A673 (cell line): ENCODE results near the gene SLC5A2. TPM values are rescaled to one million over a fixed set of nuclear protein-coding genes. Genes with fewer than 3 reads are reported as not detected.

Source experiments
- BruUV-seq: library from RNA; stranded (reverse); fragments of 400-500 nt; replicated peaks from 2 replicates; lab custom pipeline; 2021; lab: Mats Ljungman, UMichigan
- CTCF ChIA-PET: fragments of 300-600 bp; sonication (Branson Sonifier 250); formaldehyde crosslinking; loops from one replicate; lab custom pipeline; 2022; ENCODE audit warnings: antibody characterized with exemption; lab: Charles Lee
- POLR2A ChIA-PET: fragments of 300-600 bp; sonication (Branson Sonifier 250); formaldehyde crosslinking; loops from one replicate; lab custom pipeline; 2022; ENCODE audit warnings: antibody characterized with exemption; ENCODE audit not compliant: low non-redundant PET; lab: Charles Lee
- DNase-seq: peaks from one replicate; pipeline ENCODE4 v3.0.0-alpha.2; 2015; ENCODE audit warnings: low spot score
- H3K27ac ChIP-seq: fragments of 200-600 bp; sonication (generic); 2 replicates; pipeline ENCODE4 v1.5.1; 2016; ENCODE audit warnings: mixed run types, low read depth, mild to moderate bottlenecking, mixed read lengths, antibody characterized with exemption, low read length; ENCODE audit not compliant: poor library complexity, severe bottlenecking
- H3K27me3 ChIP-seq: fragments of 200-600 bp; sonication (generic); replicated peaks from 2 replicates; pipeline ENCODE4 v1.6.1; 2017; ENCODE audit warnings: mixed run types, low read depth, mild to moderate bottlenecking, mixed read lengths, antibody characterized with exemption, low read length; ENCODE audit not compliant: insufficient read depth, poor library complexity
- H3K36me3 ChIP-seq: fragments of 200-600 bp; sonication (generic); 2 replicates; pipeline ENCODE4 v1.6.1; 2016; ENCODE audit warnings: mixed run types, mild to moderate bottlenecking, mixed read lengths, antibody characterized with exemption, low read length; ENCODE audit not compliant: insufficient read depth, poor library complexity, severe bottlenecking
- H3K4me1 ChIP-seq: fragments of 200-600 bp; sonication (generic); 2 replicates; pipeline ENCODE4 v1.6.1; 2017; ENCODE audit warnings: mixed run types, mild to moderate bottlenecking, mixed read lengths, antibody characterized with exemption, low read length; ENCODE audit not compliant: insufficient read depth, poor library complexity, severe bottlenecking
- H3K4me3 ChIP-seq: fragments of 200-600 bp; sonication (generic); 2 replicates; pipeline ENCODE4 v1.5.1; 2016; ENCODE audit warnings: low read depth, mixed run types, mild to moderate bottlenecking, mixed read lengths, low read length; ENCODE audit not compliant: poor library complexity, severe bottlenecking
- H3K9me3 ChIP-seq: fragments of 200-600 bp; sonication (generic); 2 replicates; pipeline ENCODE4 v1.6.1; 2016; ENCODE audit warnings: mixed run types, low read depth, mild to moderate bottlenecking, mixed read lengths, antibody characterized with exemption, low read length; ENCODE audit not compliant: poor library complexity, severe bottlenecking
- CTCF ChIP-seq: fragments of 300-800, 200-600 bp; sonication (generic); conservative IDR thresholded peaks from 2 replicates; pipeline ENCODE4 v1.5.1; 2017; ENCODE audit warnings: low read depth, mild to moderate bottlenecking, antibody characterized with exemption, low read length, moderate library complexity, mixed read lengths
- EZH2 ChIP-seq: fragments of 200-600 bp; sonication (generic); IDR thresholded peaks from 2 replicates; pipeline ENCODE4 v1.6.1; 2017; ENCODE audit warnings: borderline replicate concordance, low read depth, mild to moderate bottlenecking, mixed read lengths, antibody characterized with exemption, low read length; ENCODE audit not compliant: poor library complexity, severe bottlenecking
- intact Hi-C: fragments of 100-400 bp; cut with micrococcal nuclease; formaldehyde crosslinking; loops from one replicate; pipeline ENCODE4 v1.10.0; 2022; ENCODE audit not compliant: unreplicated experiment
- total RNA-seq: library from RNA; stranded (reverse); gene quantifications from 2 replicates; pipeline ENCODE4 v1.2.3, GENCODE V29; 2021

The SLC5A2 gene
- total RNA-seq, 1 experiment from 2014 or later = not detected

GRCh38 chr16:31493506-31494125 is 10.7 kb downstream of the SLC5A2 start:
- DNase-seq = no peak
- BruUV-seq = no TSS peak
- Histone ChIP-seq H3K36me3 (peaks cover 10% of the 10 kb centered on the region), H3K4me3 (no peak overlapping the region), H3K4me1 (peaks cover 1% of the 10 kb centered on the region), H3K27me3 (no peaks in the 10 kb centered on the region), H3K27ac (no peak overlapping the region), H3K9me3 (no peaks in the 10 kb centered on the region)
- POLR2A ChIA-PET = no interaction called here
- TF ChIP-seq EZH2 = no peak
- no peak for TF ChIP-seq CTCF
- CTCF ChIA-PET = no interaction called here
- intact Hi-C loops = no loop called here

DNA sequence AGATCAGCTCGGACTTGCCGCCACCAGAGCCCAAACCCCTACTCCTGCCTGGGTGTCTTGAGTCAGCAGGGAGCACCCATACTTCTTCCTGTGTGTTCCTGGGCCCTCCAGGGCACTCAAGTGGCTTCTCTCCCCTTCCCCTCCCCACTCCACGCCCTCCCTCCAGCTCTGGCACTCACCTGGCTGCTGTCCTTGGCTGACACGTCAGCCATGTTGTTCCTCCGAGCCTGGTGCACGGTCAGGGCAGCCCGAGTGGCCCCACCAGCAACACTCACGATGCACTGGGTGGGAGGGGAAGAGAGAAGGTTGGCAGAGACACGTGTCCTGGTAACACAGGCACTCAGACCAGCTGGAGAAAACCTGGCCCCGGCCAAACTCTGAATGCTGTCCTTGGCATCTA is 13.7 kb downstream of the SLC5A2 start:
- ChIA-PET POLR2A (no interaction called here), CTCF (no interaction called here)
- Histone ChIP-seq H3K4me3 (no peak overlapping the region), H3K36me3 (peaks cover 21% of the 10 kb centered on the region), H3K9me3 (no peaks in the 10 kb centered on the region), H3K4me1 (no peaks in the 10 kb centered on the region), H3K27me3 (no peaks in the 10 kb centered on the region), H3K27ac (no peak overlapping the region)
- TF ChIP-seq EZH2 (no peak), CTCF (no peak)
- no TSS peak for BruUV-seq
- DNase-seq = no peak
- intact Hi-C loops = no loop called here

DNA sequence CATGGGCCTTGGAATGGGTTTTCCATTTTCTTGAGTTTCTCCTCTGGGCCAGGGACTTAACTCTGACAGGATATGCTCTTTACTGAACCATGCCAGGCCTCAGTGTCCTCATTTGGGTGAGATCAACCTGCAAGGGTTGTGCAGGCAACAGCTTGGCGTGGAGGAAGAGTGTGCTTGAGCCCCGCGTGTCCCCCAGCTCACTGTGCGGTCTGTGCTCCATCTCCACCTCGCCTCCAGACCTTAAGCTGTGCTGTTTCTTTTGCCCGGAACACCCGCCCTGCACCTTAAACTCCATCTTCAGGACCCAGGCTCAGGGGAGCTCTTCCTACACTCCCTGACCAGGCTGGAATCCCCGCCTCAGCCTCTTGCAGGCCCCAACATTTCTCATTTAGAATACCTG is 15.6 kb downstream of the SLC5A2 start:
- H3K4me1 ChIP-seq = no peaks in the 10 kb centered on the region
- TF ChIP-seq EZH2 (no peak), CTCF (no peak)
- POLR2A ChIA-PET = no interaction called here
- H3K36me3 ChIP-seq = peaks cover 12% of the 10 kb centered on the region
- no peaks in the 10 kb centered on the region for H3K27me3 ChIP-seq
- intact Hi-C loops = no loop called here
- H3K4me3 ChIP-seq = no peak overlapping the region
- CTCF ChIA-PET = no interaction called here
- BruUV-seq = no TSS peak
- H3K27ac ChIP-seq = no peak overlapping the region
- no peaks in the 10 kb centered on the region for H3K9me3 ChIP-seq
- no peak for DNase-seq
